ENCODE data around the gene ELP1. TPM values are rescaled to one million over a fixed set of nuclear protein-coding genes. Genes with fewer than 3 reads are reported as not detected.

Gene ELP1
- total RNA-seq, 6 experiments from 2014 or later: 10.4 to 20.6 (median 13.0) TPM

DNA sequence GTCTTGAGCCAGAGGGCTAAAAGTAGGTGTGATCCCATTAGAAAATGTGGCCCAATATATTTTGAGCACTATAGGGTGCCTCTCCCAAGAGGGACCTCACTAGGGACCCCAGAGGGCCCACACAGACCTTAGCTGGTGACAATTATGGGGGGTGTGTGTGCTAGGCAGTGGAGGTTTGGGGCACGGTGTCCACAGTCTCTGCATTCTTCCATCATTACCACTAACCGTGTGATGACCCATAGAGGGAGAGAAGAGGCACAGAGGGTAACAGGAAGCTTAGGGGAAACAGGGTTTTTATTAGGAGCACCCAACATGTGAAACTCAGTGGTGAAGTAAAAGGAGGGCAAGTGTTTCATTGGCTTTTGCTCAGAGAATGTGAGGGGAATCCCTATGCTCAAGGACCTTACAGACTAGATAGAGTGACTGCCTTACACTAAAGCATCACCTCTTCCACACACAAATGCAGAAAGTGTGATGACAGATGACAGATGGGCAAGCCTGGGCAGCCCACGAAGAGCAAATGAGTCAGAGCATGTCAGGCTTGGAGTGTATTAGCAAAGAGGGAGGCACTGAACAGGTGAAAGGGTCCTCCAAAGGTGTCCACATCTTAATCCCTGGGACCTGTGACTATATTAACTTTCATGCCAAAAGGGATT is 74.3 kb downstream of the ELP1 start:
- Histone ChIP-seq H3K27ac (no peak overlapping the region), H3K36me3 (no peaks in the 10 kb centered on the region), H3K4me1 (no peaks in the 10 kb centered on the region), H3K9me3 (no peaks in the 10 kb centered on the region), H3K27me3 (no peaks in the 10 kb centered on the region), H3K4me3 (no peak overlapping the region)
- intact Hi-C loops (cut with DNase I): no loop called here
- no peak for DNase-seq
- ATAC-seq: no peak
- 74% methylated on average over 3 of the region's 3 CpGs for WGBS (ENCODE audit: insufficient coverage, low coverage, low lambda C conversion rate, missing lambda C conversion rate)
- TF ChIP-seq, protein P1, sequence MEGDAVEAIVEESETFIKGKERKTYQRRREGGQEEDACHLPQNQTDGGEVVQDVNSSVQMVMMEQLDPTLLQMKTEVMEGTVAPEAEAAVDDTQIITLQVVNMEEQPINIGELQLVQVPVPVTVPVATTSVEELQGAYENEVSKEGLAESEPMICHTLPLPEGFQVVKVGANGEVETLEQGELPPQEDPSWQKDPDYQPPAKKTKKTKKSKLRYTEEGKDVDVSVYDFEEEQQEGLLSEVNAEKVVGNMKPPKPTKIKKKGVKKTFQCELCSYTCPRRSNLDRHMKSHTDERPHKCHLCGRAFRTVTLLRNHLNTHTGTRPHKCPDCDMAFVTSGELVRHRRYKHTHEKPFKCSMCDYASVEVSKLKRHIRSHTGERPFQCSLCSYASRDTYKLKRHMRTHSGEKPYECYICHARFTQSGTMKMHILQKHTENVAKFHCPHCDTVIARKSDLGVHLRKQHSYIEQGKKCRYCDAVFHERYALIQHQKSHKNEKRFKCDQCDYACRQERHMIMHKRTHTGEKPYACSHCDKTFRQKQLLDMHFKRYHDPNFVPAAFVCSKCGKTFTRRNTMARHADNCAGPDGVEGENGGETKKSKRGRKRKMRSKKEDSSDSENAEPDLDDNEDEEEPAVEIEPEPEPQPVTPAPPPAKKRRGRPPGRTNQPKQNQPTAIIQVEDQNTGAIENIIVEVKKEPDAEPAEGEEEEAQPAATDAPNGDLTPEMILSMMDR (IDR thresholded peaks at IDR 0.05): no peak
- no peak for TF ChIP-seq POLR2A (IDR thresholded peaks at IDR 0.05)

DNA sequence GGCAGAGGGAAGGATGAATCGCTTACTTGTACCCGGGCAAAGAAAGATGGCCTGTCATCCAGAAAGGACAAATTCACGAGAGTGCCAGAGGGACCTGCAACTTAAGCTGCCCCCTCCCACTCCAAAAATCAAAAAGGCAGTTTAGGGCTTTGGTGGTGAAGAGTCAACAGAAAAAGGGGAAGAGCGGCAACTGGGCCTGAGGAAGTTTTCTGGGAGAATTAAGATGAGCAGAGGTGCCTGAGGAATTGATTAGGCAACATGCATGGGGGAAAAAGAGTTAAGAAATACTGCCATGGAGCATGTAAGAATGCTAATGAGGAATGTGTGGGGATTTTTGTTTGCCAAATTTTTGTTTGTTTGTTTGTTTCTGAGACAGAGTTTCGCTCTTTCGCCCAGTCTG is 76.4 kb downstream of the ELP1 start:
- TF ChIP-seq POLR2A (IDR thresholded peaks at IDR 0.05): no peak
- TF ChIP-seq, protein P1 (IDR thresholded peaks at IDR 0.05): no peak
- WGBS (ENCODE audit: insufficient coverage, low coverage, low lambda C conversion rate, missing lambda C conversion rate): 86% methylated on average over 6 of the region's 6 CpGs
- Histone ChIP-seq H3K27ac (no peak overlapping the region), H3K36me3 (no peaks in the 10 kb centered on the region), H3K4me1 (no peaks in the 10 kb centered on the region), H3K9me3 (no peaks in the 10 kb centered on the region), H3K4me3 (no peak overlapping the region), H3K27me3 (no peaks in the 10 kb centered on the region)
- ATAC-seq: no peak
- no peak for DNase-seq
- intact Hi-C loops (cut with DNase I): no loop called here

DNA sequence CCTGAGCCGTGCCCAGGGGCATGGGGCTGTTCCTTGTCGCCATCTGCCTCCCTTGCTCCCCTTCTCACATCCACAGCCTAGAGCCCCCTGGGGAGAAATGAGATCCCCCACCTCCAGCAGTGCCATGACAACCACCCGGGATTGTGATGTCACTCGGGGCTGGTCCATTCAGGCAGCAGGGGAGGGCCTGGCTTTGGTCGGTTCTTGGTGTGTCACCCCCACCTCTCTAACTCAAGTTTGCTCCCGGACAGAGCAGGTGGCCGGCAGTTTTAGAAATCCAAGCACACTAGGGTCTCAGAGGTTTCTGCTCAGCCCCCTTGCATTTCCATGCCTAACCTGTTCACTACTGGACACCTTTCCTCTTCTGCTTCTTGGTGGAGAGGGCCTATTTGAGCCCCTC is 78.0 kb downstream of the ELP1 start, which contains the start of gene ACTL7B:
TSS of gene ACTL7B (minus strand) at position 99 of the 400 bp plus-strand sequence. CDS start at position 43, 56 bp downstream.
- ATAC-seq (no peak), DNase-seq (no peak)
- Histone ChIP-seq H3K4me3 (no peak within 1 kb of the TSS), H3K27me3 (no peaks in the 10 kb centered on the region), H3K36me3 (no peaks in the 10 kb centered on the region), H3K27ac (no peak within 1 kb of the TSS), H3K9me3 (no peaks in the 10 kb centered on the region), H3K4me1 (peaks cover 0 to 7% (median 0%) of the 10 kb centered on the region in 4 donors)
- no CpG with 5 or more reads among the region's 7 CpGs for WGBS (ENCODE audit: insufficient coverage, low coverage, low lambda C conversion rate, missing lambda C conversion rate)
- TF ChIP-seq, protein P1 (IDR thresholded peaks at IDR 0.05): no peak
- no peak for TF ChIP-seq POLR2A (IDR thresholded peaks at IDR 0.05)
- intact Hi-C loops (cut with DNase I): no loop called here

DNA sequence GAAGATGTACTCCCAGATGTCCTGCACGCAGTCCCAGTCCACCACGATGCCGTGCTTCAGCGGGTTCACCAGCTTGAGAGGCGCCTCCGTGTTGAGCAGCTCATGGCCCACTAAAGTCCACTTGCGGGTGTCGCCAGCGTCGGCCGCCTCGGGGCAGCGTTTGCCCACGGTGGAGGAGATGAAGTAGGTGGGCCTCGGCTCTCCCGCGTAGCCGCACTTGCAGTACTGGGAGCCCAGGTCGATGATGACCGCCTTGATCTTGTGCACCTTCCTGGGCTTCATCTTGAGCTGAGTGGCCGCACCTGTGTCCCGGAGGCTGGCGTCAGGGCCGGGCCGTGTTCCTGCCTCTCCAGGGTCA is 78.4 kb downstream of the ELP1 start:
- ATAC-seq: no peak
- no CpG with 5 or more reads among the region's 25 CpGs for WGBS (ENCODE audit: insufficient coverage, low coverage, low lambda C conversion rate, missing lambda C conversion rate)
- intact Hi-C loops (cut with DNase I): no loop called here

More for the DNA sequence above, 78.4 kb downstream of the ELP1 start:
- no peak overlapping the region for H3K27ac ChIP-seq
- no peaks in the 10 kb centered on the region for H3K9me3 ChIP-seq
- no peak for TF ChIP-seq POLR2A (IDR thresholded peaks at IDR 0.05)
- TF ChIP-seq, protein P1 (IDR thresholded peaks at IDR 0.05): no peak
- peaks cover 0 to 7% (median 0%) of the 10 kb centered on the region in 4 donors for H3K4me1 ChIP-seq
- no peaks in the 10 kb centered on the region for H3K27me3 ChIP-seq
- H3K4me3 ChIP-seq: no peak overlapping the region
- DNase-seq: no peak
- no peaks in the 10 kb centered on the region for H3K36me3 ChIP-seq
